GM19455 (cell line): ENCODE results near the gene JAZF1.
A peak's percentile ranks its signal among the peaks of the same experiment; 100 is the strongest.
"Not testable (repeated sequence)": the region's sequence is repeated elsewhere in the genome, so short reads cannot be mapped to it uniquely, and the experiment has no call there.

Experiments
- ATAC-seq: cut with Tn5 transposase; IDR thresholded peaks from one replicate; pipeline ENCODE4 v1.9.1; 2021; ENCODE audit not compliant: unreplicated experiment

Gene JAZF1

DNA sequence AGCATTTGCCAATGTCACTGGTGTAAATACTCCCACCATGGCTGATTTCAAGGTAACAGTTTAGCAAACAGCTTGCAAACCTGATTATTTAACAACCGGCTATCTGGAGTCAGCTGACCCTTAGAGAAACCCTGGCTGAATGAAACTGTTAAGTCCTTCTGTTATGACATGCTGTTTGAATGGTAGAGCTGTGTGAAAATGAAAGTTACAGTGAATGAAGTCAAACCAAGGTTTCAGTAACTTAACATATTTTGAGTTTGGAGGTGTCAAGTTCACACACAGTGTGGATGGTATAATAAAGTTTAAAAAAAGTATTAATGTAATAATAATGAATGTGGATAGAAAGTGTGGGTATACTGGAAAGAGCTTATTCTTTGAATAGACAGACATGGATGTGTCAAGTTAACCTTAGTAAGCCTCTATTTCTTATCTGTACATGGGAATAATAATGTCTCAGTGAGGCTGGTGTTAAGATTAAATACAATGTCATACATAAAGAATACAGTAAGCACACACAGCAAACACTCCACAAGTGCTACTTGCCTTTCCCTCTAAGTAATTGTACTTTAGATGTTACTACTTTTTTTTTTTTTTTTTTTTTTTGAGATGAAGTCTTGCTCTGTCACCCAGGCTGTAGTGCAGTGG lies 290.3 kb downstream of the JAZF1 start:
- ATAC-seq = peak; percentile 99

DNA sequence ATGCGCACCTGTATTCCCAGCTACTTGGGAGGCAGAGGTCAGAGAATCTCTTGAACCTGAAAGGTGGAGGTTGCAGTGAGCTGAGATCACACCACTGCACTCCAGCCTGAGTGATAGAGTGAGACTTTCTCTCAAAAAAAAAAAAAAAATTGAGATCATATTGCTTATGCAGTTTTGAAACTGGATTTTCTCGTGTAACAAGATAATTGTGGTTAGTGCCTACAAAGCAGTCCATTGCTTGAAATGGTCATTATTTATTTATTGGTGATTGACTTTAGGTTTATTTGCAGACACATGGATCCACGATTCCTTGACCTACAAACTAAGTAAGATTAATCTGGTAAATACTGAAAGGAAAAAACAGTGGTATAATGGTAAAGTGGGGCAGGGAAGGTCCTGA lies 290.8 kb downstream of the JAZF1 start:
- ATAC-seq = no peak

DNA sequence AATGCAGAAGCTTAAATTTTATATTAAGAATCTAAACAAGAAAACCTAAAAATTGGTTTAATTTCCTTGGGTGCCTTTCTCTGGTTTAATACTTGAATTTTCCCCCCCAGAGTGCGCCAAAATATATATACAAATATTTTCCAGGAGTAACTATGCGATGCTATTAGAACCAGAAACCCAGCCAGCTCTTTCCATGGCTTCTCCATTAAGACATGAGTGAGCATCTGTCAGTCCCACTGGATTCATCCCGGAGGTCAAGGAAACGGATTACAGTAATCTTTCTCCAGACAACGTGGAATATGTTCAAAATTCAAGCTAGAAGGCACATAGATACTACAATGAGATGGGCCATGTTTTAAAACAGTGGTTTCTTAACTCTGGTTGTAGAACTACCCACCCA lies 291.9 kb downstream of the JAZF1 start:
- no peak for ATAC-seq

DNA sequence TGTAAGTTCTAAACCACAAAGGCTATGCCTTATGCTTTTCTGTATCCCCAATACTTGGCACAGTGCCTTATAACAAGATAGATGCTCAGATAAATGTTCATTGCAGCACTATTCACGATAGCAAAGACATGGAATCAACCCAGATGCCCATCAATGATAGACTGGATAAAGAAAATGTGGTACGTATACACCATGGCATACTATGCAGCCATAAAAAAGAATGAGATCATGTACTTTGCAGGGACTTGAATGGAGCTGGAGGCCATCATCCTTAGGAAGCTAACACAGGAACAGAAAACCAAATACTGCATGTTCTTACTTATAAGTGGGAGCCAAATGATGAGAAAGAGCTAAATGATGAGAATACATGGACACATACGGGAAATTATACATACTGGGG lies 293.9 kb downstream of the JAZF1 start:
- not testable (repeated sequence) for ATAC-seq

DNA sequence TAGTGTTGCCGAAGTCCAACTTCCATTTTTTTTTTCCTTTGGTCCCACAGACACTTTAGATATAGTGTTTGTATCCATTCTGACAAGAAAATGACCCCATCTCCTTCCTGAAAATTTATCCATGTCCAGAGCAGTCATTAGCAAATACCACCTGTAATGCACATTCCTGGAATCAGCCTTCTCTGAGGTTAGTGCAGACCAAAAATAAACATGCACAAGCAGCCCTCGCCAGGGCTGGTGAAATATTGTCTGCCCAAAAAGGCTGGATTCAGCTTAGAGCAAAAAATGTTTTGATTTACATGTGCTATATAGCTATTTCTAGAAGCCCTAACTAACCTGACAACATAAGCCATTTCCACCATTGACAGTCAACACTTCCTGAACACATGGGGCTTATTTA lies 294.9 kb downstream of the JAZF1 start:
- ATAC-seq = no peak

DNA sequence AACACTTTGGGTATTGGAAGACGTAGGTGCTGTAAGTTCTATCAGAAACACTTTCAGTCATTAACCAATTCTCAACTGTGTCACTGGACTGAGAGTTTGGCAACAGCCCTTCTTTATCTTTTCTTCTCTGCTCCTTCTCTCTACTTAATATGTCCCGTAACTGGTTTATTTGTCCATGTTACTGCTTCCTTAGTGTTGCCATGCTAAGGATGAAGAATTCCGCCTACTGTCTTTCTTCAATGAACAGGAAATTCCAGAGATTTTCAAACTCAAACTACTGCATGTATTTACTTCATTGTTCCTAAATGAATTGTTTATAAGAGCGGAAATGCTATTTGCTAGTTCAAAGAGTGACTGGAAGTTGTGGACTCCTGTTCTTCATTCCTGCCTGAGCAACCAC lies 296.9 kb downstream of the JAZF1 start:
- ATAC-seq = no peak

DNA sequence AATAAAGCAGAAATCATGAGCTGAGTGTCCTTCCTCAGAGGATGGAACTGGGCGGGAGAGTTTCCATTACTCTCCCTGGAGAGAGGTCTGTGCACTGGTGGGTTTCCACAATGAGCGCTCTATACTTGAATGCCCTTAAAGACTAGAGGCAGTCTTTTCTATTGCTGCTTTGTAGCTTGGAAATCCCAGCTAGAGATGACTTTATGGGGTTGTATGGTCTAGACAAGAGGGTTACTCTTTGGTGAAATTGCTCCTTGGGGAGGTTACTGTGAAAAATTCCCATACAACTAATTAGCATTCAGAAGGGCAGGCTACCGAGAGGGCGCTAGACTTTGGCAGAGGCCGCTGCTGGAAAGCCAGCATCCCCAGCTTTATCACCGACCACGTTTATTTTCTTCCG lies 303.8 kb downstream of the JAZF1 start:
- ATAC-seq = no peak

DNA sequence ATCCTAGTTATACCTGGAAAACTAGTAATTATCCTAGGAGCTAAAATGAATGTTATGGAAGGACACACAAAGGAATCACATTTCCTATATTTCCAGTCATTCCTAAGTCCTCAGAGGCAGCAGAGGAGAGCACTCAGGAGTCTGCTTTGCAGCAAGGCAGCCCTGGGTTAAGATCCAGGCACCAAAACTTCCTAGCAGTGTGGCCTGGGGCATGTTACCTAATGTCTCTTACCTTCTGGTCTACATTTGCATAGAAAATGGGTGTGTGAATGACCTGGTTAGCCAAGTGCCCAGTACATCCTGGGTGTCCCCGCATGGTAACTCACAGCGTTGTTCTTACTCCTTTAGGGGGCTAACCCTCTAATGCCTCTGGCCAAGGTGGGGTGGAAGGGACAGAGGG lies 304.8 kb downstream of the JAZF1 start:
- ATAC-seq = no peak

DNA sequence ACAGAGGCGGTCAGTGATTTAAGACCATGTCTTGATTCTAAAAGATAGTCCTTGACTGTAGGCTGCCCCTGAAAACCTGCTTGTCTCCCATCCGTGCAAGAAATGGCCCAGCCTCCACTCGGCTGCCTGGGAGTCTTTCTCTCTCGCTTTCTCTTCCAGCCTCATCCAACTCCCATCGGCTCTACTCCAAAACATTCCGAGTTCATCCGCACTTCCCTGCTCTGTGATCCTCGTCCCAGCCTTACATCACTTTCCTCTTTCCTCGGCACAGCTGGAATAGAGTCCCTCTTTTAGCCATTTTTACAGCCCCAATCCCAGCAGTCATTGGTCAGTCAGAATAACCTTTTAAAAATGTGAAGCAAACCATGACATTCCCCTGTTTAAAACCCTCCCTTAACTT lies 305.5 kb downstream of the JAZF1 start:
- no peak for ATAC-seq

DNA sequence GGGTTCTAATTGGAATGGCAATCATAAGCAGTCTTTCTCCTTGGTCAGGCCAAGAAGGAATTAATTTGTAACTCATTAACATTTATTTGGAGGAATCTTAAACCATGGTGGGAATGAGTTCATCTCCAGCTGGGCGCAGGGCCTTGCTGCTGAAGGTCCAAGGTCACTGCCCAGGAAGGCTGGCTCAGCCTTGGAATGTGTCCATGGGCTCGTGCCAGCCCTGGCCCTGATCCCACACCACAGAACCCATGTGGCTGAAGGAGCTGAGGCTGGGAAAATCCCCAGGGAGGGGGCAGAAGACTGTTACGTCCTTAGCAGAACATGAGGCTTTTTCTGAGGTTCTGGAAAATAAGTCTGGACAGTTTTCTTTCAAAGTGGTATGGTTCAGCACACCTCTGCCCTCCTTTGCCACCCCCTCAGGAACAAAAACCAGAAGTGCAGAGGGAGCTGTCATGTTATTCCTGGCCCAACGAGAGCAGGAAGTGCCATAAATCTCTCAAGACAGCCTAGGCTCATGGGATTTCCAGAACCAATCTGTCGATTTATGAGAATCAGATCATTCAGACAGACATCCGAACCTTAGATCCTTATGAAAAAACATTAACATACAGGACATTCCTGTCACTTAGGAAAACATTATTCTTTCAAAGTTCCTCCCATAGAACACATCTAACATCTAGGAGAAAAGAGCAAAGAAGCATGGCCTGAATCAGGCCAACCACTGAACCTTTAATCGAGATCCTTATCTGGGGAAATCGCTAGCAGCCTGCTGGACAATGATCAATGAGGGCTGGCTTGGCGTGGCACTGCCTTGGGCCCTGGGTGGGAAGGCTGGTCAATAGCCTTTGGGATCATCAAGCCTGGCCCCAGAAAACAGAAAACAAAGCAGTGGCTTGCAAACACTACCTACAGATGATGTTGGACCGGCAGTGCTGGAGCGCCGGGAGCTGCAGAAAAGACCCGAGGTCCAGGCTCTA lies 306.3 kb downstream of the JAZF1 start:
- no peak for ATAC-seq

DNA sequence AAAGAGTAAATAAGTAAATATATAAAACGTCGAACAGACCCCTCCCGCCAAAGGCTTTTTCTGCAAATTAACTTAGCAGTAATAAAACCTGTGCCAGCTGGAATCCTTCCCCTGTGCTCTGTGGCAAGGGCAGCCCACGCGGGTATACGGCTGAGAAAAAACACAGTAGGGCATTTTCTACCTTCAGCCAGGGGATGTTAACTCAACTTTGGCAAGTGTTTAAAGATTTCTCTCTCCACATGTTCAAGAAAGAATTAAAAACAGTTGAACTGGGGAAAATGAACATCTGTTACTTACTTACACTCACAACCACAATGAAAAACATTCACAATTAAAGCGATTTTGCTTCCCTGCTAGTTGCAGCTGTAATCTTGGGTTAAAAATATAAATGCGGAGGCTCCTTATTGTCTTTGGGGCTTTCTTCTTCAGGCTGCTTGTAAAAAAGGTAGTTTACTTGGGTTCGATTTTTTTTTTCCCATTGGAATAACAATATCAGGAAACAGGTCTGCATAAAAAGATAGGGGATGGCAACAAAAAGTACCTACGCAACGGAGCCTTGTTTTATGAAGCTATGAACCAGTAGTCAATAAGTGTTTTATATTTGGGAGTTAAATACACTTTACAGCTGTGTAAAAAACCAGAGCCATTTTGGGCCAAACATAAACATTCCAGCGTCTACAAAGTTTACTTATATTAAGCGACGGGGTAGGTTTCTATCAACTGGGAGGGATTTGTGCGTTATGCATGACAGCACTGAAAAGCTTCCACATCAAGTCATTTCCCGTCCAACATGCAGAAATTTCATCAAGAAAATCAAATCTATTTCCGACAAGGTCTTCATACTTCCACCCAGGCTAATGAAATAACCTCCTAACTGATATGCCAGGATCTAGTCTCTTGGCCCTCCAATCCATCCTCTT lies 308.0 kb downstream of the JAZF1 start:
- no peak for ATAC-seq

DNA sequence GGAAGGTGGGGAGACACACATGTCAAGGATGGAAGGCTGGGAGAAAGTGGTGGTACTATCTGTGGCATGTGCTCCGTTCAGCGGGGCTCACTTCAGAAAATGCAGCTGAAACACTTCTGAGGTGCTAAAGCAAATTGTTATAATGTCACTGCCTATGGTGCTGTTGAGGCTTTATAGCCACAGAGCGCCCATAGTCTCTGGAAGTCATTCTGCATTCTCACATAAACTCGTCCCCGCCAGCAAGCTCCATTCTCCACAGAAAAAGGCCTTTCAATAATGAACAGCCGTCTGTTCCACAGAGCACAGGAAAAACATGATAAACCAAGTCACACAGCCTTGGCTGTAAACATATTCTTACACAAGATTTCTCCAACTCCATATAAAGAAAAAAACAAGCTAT lies 308.7 kb downstream of the JAZF1 start:
- ATAC-seq = no peak

DNA sequence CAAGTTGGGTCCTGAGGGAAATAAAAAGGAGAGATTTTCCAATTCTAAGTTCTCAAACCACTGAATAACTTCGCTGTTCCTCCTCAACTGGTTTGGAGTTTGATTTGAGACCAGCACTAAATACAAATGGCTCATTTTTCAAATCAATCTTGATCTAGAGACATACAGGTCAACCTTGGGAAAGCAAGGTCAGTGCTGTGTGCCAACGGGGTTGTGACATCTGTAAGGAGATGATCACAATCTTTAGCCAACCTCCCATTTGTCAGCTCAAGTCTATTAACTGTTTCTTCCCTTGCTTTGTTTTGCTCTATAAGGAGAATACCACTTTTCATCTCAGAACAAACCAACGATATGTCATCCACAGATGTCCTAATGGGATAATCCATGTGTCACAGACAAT lies 309.5 kb downstream of the JAZF1 start:
- ATAC-seq = no peak

DNA sequence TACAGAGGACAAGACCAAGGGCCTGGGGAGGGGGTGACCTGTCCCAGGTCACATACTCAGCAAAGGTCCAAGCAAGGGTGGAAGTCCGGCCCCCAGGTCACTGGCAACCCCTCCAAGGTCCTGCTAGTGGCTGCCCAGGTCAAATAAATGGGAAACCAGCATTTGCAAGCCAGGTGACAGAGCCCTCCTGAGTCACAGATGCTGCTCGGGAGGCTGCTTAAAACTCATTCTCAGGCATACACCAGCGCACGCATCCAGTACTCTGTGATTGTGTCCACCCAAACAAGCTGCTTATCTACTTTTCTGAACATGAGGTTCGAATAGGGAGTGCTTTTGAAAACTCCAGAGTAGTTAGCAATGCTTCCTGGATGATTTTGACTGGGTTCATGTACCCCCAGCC lies 310.0 kb downstream of the JAZF1 start:
- no peak for ATAC-seq

DNA sequence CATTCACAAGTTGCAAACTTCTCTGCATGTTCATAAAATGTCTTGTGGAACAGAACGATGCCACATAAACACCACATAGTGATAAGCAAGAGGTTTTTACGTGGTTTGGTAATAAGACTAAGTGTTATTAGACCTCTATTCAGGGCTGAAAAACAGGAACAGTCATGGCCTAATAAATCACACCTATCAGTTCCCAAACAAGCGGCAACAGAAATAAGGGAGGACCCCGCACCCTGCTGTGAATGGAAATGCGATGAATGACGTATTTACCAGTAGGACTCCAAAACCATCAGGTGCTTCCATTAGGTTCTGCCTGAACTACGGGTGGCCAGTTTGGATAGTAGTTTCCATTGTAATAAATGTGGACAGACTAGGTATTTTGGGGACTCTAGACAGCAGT lies 311.5 kb downstream of the JAZF1 start:
- ATAC-seq = no peak

DNA sequence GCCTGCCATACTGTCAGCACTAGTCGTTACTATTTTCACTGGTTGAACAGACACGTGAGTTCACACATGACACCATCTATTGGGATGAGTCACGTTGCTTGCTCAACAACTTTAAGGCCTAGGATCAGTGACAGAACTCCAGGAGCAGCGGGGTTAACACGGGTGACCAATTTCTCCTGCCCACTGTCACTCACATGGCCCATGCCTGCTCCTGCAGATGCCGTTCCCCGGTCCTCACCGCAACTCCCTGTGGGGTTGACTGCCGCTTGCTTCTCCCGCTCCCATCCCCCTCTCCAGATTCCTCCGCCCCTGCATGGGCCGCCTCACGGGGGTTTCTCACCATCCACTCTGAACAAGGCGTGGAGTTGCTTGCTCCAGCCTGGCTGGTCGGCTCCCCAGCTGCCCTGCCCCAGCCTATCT lies 312.5 kb downstream of the JAZF1 start:
- ATAC-seq = no peak

DNA sequence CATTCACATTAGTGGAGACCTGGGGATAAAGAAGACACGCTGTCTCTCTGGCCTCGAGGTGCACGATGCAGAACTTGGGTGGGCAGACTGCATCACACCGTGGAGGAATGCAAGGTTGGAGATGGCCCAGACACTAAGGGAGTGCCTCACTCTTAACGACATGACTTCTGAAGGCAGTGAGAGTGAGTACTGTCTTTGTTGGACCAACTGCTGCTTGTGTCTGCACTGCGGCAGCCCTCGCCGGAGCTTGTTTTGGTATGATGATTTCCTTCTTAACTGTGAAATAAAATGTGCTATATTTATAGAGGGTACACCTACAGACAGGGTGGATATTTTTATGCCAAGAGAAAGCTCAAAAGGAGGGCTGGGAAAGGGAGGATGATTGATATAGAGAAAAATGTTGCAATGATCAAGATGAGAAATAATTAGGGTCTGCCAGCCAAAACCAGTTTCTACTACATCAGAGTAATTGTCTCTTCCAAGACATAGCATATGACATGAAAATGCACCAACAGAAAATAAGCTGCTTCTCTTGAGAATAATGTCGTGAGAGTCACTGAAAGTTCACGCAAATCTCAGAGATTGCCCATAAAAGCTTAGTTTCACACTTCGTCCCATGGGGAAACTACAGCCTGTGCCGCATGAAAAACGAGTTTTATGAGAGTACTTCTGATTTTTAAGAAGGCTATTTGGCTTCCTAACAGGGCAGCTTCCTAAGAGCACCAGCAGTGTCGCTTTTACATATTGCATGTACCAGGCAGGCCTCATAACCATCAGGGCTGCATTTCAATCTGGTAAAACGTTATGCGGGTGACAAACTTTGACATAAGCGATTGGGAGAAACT lies 313.5 kb downstream of the JAZF1 start:
- no peak for ATAC-seq

DNA sequence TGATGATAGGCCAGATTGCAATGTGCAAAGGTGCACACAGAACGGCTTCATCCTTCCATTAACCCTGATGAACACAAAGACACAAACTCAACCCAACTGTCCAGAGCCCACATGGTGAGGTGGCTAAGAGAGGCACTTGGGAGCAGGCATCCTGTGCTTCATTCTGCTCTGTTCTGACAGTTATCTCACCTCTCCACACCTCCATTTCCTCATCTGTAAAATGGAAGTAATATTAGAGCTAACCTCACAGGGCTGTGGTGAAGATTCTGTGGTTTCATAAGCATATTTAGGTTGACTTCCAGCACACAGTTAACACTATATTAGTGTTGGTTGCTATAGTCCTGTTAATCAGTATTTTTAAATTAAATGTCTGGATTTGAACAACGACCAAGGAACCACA lies 314.3 kb downstream of the JAZF1 start:
- ATAC-seq = no peak

DNA sequence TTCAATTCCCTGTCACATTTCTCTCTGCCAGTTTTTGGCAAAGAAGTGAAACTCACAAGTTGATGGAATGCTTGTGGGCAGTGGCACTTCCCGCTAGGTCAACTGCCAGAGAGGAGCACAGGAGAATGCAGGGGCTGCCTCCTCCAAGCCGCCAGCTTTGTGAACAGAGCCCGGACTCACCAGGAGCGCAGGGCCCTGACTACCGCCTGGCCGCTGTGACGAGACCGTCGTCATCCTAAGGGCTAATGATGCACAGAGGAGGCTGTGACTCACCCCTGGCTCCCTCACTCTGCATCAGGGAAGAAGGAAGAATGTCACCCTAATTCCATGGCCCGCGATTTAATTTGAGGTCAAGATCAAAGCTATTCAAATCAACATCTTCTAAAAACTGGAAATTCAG lies 316.7 kb downstream of the JAZF1 start:
- no peak for ATAC-seq

DNA sequence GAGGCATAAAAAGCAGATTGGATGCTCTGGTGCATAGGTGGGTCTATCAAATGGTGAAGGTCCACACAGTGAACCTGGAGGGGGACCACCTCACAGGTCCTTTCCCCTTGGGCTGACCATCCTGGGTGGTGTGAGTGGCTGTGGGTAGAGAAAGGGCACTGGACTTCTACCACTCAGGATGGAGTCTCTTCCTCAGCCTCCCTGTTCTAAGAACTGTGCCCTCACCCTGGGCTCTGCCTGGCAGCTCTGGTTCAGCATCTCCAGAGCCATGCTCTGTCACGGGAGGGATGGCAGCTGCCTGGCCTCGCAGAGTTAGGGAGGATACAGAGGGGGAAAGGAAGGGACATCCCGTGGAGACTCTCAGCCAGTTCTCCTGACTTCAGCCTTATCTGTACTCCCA lies 318.8 kb downstream of the JAZF1 start:
- ATAC-seq = no peak
